Astrocyte (in vitro differentiated cells and primary cell): ENCODE measurements around the gene DMXL1. TPM values are rescaled to one million over a fixed set of nuclear protein-coding genes. Genes with fewer than 3 reads are reported as not detected.

Experiments
- DNase-seq: peaks from one replicate; pipeline ENCODE4 v3.0.0-alpha.2; 2010; ENCODE audit warnings: low read depth
- FAIRE-seq: peaks from 2 replicates; lab custom pipeline; 2011; peaks lifted over from hg19 to GRCh38; lab: Jason Lieb, UNC
- H2AFZ ChIP-seq: 2 replicates; pipeline ENCODE4 v1.6.0; 2012; ENCODE audit warnings: low read depth, low read length, inconsistent platforms
- H3K27ac ChIP-seq: 2 replicates; pipeline ENCODE4 v1.5.1; 2011; ENCODE audit warnings: low read depth, low read length, inconsistent platforms
- H3K27me3 ChIP-seq: 2 replicates; pipeline ENCODE4 v1.6.0; 2011; ENCODE audit warnings: low read length, inconsistent platforms; ENCODE audit not compliant: insufficient read depth
- H3K36me3 ChIP-seq: 2 replicates; pipeline ENCODE4 v1.5.1; 2011; ENCODE audit warnings: low read length, inconsistent platforms; ENCODE audit not compliant: insufficient read depth
- H3K4me1 ChIP-seq: 2 replicates; pipeline ENCODE4 v1.5.1; 2011; ENCODE audit warnings: low read length, inconsistent platforms; ENCODE audit not compliant: insufficient read depth
- H3K4me2 ChIP-seq: 2 replicates; pipeline ENCODE4 v1.6.0; 2012; ENCODE audit warnings: low read length, inconsistent platforms
- H3K4me3 ChIP-seq: 2 replicates; pipeline ENCODE4 v1.5.1; 2011; ENCODE audit warnings: low read depth, mild to moderate bottlenecking, low read length, inconsistent platforms; ENCODE audit not compliant: insufficient read depth
- H3K79me2 ChIP-seq: 2 replicates; pipeline ENCODE4 v1.6.0; 2012; ENCODE audit warnings: mild to moderate bottlenecking, low read length, inconsistent platforms; ENCODE audit not compliant: insufficient read depth
- H3K9ac ChIP-seq: 2 replicates; pipeline ENCODE4 v1.6.0; 2012; ENCODE audit warnings: mild to moderate bottlenecking, low read length, inconsistent platforms
- H3K9me3 ChIP-seq: 2 replicates; pipeline ENCODE4 v1.5.1; 2012; ENCODE audit warnings: low read depth, mild to moderate bottlenecking, low read length, inconsistent platforms; ENCODE audit not compliant: insufficient read depth
- H4K20me1 ChIP-seq: 2 replicates; pipeline ENCODE4 v1.6.0; 2012; ENCODE audit warnings: low read length, inconsistent platforms; ENCODE audit not compliant: insufficient read depth
- H3K27ac Mint-ChIP-seq: one replicate; pipeline ENCODE4 v1.8.0; 2021; ENCODE audit warnings: mild to moderate bottlenecking, mixed read lengths; ENCODE audit not compliant: unreplicated experiment
- H3K27me3 Mint-ChIP-seq: one replicate; pipeline ENCODE4 v1.8.0; 2021; ENCODE audit warnings: low read depth, mixed read lengths; ENCODE audit not compliant: unreplicated experiment
- H3K36me3 Mint-ChIP-seq: one replicate; pipeline ENCODE4 v1.8.0; 2021; ENCODE audit warnings: low read depth, mixed read lengths; ENCODE audit not compliant: unreplicated experiment
- H3K4me1 Mint-ChIP-seq: one replicate; pipeline ENCODE4 v1.8.0; 2021; ENCODE audit warnings: low read depth, mixed read lengths; ENCODE audit not compliant: unreplicated experiment
- H3K4me3 Mint-ChIP-seq: one replicate; pipeline ENCODE4 v1.8.0; 2021; ENCODE audit warnings: mild to moderate bottlenecking, moderate library complexity, mixed read lengths; ENCODE audit not compliant: unreplicated experiment
- H3K9me3 Mint-ChIP-seq: one replicate; pipeline ENCODE4 v1.8.0; 2021; ENCODE audit warnings: mild to moderate bottlenecking, mixed read lengths; ENCODE audit not compliant: unreplicated experiment
- CTCF ChIP-seq: IDR thresholded peaks from 2 replicates; pipeline ENCODE4 v1.5.1; 2011; ENCODE audit warnings: low read depth, mild to moderate bottlenecking, inconsistent platforms, low read length, moderate library complexity; ENCODE audit not compliant: insufficient read depth
- EZH2 ChIP-seq: IDR thresholded peaks from 2 replicates; pipeline ENCODE4 v1.6.1; 2012; ENCODE audit warnings: mild to moderate bottlenecking, low read length, inconsistent platforms; ENCODE audit not compliant: insufficient read depth
- total RNA-seq: library from RNA; stranded (reverse); gene quantifications from 2 replicates; pipeline ENCODE4 v1.2.1, GENCODE V29; 2021

The DMXL1 gene
- total RNA-seq, 1 donor from 2014 or later = 26.0 TPM

GRCh38 chr5:119220576-119221197 lies 149.8 kb downstream of the DMXL1 start:
- FAIRE-seq = no peak
- Histone ChIP-seq H3K4me3 (no peak overlapping the region), H3K36me3 (no peaks in the 10 kb centered on the region)

GRCh38 chr5:119221330-119221729 lies 150.4 kb downstream of the DMXL1 start:
- H3K27ac ChIP-seq = no peak overlapping the region
- no peaks in the 10 kb centered on the region for H3K79me2 ChIP-seq
- H3K27me3 ChIP-seq = no peaks in the 10 kb centered on the region
- Mint-ChIP-seq H3K4me1 (peaks cover 11% of the 10 kb centered on the region), H3K4me3 (no peak overlapping the region), H3K27me3 (no peaks in the 10 kb centered on the region), H3K9me3 (no peaks in the 10 kb centered on the region), H3K27ac (no peak overlapping the region), H3K36me3 (no peaks in the 10 kb centered on the region)
- H3K9ac ChIP-seq = no peak overlapping the region
- DNase-seq (no peak), FAIRE-seq (no peak)
- no peaks in the 10 kb centered on the region for H3K4me1 ChIP-seq
- TF ChIP-seq EZH2 (no peak), CTCF (no peak)
- H3K9me3 ChIP-seq = no peaks in the 10 kb centered on the region
- H3K36me3 ChIP-seq = no peaks in the 10 kb centered on the region
- no peak overlapping the region for H3K4me2 ChIP-seq
- H4K20me1 ChIP-seq = no peaks in the 10 kb centered on the region
- no peak overlapping the region for H2AFZ ChIP-seq
- no peak overlapping the region for H3K4me3 ChIP-seq

More at GRCh38 chr5:119220576-119221197, 149.8 kb downstream of the DMXL1 start:
- no peak overlapping the region for H3K27ac ChIP-seq
- H3K9me3 Mint-ChIP-seq = no peaks in the 10 kb centered on the region
- H3K79me2 ChIP-seq = no peaks in the 10 kb centered on the region
- DNase-seq = no peak
- H3K4me2 ChIP-seq = no peak overlapping the region
- no peak overlapping the region for H3K27ac Mint-ChIP-seq
- H4K20me1 ChIP-seq = no peaks in the 10 kb centered on the region
- H3K4me1 ChIP-seq = no peaks in the 10 kb centered on the region
- H3K4me3 Mint-ChIP-seq = no peak overlapping the region
- H2AFZ ChIP-seq = no peak overlapping the region
- no peak overlapping the region for H3K9ac ChIP-seq
- H3K27me3 ChIP-seq = no peaks in the 10 kb centered on the region
- no peak for TF ChIP-seq EZH2
- TF ChIP-seq CTCF = no peak
- no peaks in the 10 kb centered on the region for H3K9me3 ChIP-seq
- peaks cover 11% of the 10 kb centered on the region for H3K4me1 Mint-ChIP-seq
- no peaks in the 10 kb centered on the region for H3K27me3 Mint-ChIP-seq
- no peaks in the 10 kb centered on the region for H3K36me3 Mint-ChIP-seq

GRCh38 chr5:119229950-119230349 lies 159.1 kb downstream of the DMXL1 start:
- Mint-ChIP-seq H3K9me3 (no peaks in the 10 kb centered on the region), H3K4me3 (no peak overlapping the region), H3K27ac (no peak overlapping the region), H3K27me3 (no peaks in the 10 kb centered on the region), H3K36me3 (peaks cover 1% of the 10 kb centered on the region), H3K4me1 (no peaks in the 10 kb centered on the region)
- Histone ChIP-seq H3K4me3 (no peak overlapping the region), H3K9ac (no peak overlapping the region), H3K9me3 (no peaks in the 10 kb centered on the region), H3K27me3 (no peaks in the 10 kb centered on the region), H3K4me1 (no peaks in the 10 kb centered on the region), H2AFZ (no peak overlapping the region), H4K20me1 (no peaks in the 10 kb centered on the region), H3K36me3 (no peaks in the 10 kb centered on the region), H3K27ac (no peak overlapping the region), H3K79me2 (no peaks in the 10 kb centered on the region), H3K4me2 (no peak overlapping the region)
- FAIRE-seq = no peak
- no peak for DNase-seq
- TF ChIP-seq EZH2 (no peak), CTCF (no peak)
